Measurements from ENCODE around the gene GTPBP1.

The GTPBP1 gene

DNA sequence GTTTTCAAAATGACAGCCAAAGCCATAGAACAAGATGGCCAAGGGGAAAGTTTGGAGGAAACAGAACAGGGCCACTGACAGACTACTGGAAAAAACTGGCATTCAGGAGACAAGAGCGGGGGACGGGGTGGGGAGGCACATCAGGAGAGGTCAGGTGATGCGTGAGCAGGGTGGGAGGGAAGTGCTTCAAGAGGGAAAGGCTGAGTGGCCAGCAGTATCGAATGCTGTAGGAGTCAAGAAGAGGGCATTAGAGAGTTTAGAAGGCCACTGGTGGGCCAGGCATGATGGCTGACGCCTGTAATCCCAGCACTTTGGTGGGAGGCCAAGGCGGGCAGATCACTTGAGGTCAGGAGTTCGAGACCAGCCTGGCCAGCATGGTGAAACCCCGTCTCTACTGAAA is 8.2 kb downstream of the GTPBP1 start:
- TF ChIP-seq, protein P1, sequence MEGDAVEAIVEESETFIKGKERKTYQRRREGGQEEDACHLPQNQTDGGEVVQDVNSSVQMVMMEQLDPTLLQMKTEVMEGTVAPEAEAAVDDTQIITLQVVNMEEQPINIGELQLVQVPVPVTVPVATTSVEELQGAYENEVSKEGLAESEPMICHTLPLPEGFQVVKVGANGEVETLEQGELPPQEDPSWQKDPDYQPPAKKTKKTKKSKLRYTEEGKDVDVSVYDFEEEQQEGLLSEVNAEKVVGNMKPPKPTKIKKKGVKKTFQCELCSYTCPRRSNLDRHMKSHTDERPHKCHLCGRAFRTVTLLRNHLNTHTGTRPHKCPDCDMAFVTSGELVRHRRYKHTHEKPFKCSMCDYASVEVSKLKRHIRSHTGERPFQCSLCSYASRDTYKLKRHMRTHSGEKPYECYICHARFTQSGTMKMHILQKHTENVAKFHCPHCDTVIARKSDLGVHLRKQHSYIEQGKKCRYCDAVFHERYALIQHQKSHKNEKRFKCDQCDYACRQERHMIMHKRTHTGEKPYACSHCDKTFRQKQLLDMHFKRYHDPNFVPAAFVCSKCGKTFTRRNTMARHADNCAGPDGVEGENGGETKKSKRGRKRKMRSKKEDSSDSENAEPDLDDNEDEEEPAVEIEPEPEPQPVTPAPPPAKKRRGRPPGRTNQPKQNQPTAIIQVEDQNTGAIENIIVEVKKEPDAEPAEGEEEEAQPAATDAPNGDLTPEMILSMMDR (IDR thresholded peaks at IDR 0.05; ENCODE audit: insufficient read depth, low read length, poor library complexity, severe bottlenecking): no peak
- no peak for TF ChIP-seq EZH2phosphoT487 (conservative IDR thresholded peaks at IDR 0.05; ENCODE audit: low read length)
- no peaks in the 10 kb centered on the region for H3K36me3 ChIP-seq (ENCODE audit: low read length)
- H3K4me2 ChIP-seq (ENCODE audit: low read depth, low read length, poor library complexity, severe bottlenecking): no peak overlapping the region
- H3K27ac ChIP-seq (ENCODE audit: low read depth, low read length): no peak overlapping the region
- no peak overlapping the region for H3K9ac ChIP-seq (ENCODE audit: low read length)
- H3F3A ChIP-seq (ENCODE audit: insufficient read depth): no peaks in the 10 kb centered on the region
- H4K20me1 ChIP-seq (ENCODE audit: low read depth, low read length): peaks cover 9% of the 10 kb centered on the region; the same call in 1 of the 2 replicates
- H3K9me3 ChIP-seq (ENCODE audit: insufficient read depth, low read length): no peaks in the 10 kb centered on the region
- H3K79me2 ChIP-seq (ENCODE audit: insufficient read depth, low read length): peaks cover 73% of the 10 kb centered on the region
- H3K4me3 ChIP-seq (ENCODE audit: insufficient read depth, low read length, poor library complexity, severe bottlenecking): no peak overlapping the region
- H3K9me2 ChIP-seq (replicated peaks; ENCODE audit: insufficient read depth, low read length): no peaks in the 10 kb centered on the region
- no peak overlapping the region for H2AFZ ChIP-seq (ENCODE audit: low read depth, low read length, severe bottlenecking)
- no peaks in the 10 kb centered on the region for H3K27me3 ChIP-seq (ENCODE audit: low read length)

DNA sequence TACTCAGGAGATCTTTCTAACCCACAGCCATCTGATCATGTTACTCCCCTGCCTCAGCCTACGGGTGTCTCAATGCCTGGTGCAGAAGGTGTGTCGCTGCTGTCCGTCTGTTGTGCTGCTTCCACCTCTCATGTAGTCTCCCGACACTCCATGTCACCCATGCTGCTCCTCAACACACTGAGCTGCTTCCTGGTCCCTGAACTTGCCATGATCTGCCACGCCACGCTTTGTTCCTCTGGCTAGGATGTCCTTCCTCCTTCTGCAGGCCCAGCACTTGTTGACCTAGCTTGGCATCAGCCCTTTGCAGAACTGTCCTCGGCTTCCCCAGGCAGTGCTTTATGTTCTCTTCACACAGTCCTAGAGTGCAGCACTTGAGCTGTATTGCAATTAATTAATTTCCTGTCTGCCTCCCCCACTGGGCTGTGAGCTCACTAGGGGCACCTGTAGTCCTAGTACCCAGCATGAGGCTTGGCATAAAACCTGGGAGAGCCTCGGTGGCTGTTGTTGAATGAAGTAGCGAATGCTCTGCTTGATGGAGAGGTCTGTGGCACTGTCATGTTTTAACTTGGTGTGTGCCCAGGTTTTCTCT is 9.5 kb downstream of the GTPBP1 start:
- H3K36me3 ChIP-seq (ENCODE audit: low read length): no peaks in the 10 kb centered on the region
- peaks cover 9% of the 10 kb centered on the region; the same call in 1 of the 2 replicates for H4K20me1 ChIP-seq (ENCODE audit: low read depth, low read length)
- no peak overlapping the region for H3K4me3 ChIP-seq (ENCODE audit: insufficient read depth, low read length, poor library complexity, severe bottlenecking)
- no peaks in the 10 kb centered on the region for H3K27me3 ChIP-seq (ENCODE audit: low read length)
- peaks cover 60% of the 10 kb centered on the region for H3K79me2 ChIP-seq (ENCODE audit: insufficient read depth, low read length)
- H3K4me2 ChIP-seq (ENCODE audit: low read depth, low read length, poor library complexity, severe bottlenecking): no peak overlapping the region
- H2AFZ ChIP-seq (ENCODE audit: low read depth, low read length, severe bottlenecking): no peak overlapping the region
- H3K9me3 ChIP-seq (ENCODE audit: insufficient read depth, low read length): no peaks in the 10 kb centered on the region
- TF ChIP-seq EZH2phosphoT487 (conservative IDR thresholded peaks at IDR 0.05; ENCODE audit: low read length): no peak
- TF ChIP-seq, protein P1 (IDR thresholded peaks at IDR 0.05; ENCODE audit: insufficient read depth, low read length, poor library complexity, severe bottlenecking): no peak
- H3F3A ChIP-seq (ENCODE audit: insufficient read depth): no peaks in the 10 kb centered on the region
- no peak overlapping the region for H3K27ac ChIP-seq (ENCODE audit: low read depth, low read length)
- H3K9me2 ChIP-seq (replicated peaks; ENCODE audit: insufficient read depth, low read length): no peaks in the 10 kb centered on the region
- H3K9ac ChIP-seq (ENCODE audit: low read length): no peak overlapping the region

DNA sequence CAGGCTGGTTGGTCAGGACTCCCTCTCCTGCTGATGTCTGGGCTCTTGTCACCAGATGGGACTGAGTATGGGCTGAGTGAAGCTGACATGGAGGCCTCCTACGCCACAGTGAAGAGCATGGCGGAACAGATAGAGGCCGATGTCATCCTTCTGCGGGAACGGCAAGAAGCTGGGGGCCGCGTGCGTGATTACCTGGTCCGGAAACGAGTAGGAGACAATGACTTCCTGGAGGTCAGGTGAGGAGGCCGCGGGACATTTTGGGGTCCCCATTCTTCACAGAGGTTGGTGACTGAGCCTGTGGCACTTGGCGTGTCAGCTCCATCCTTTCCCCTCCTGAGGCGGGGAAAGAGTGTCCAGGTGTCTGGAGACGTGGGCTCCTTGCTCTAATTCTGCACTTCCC is 10.1 kb downstream of the GTPBP1 start:
- Histone ChIP-seq H3K4me2 (ENCODE audit: low read depth, low read length, poor library complexity, severe bottlenecking) (no peak overlapping the region), H3K79me2 (ENCODE audit: insufficient read depth, low read length) (peaks cover 54% of the 10 kb centered on the region), H3K9me3 (ENCODE audit: insufficient read depth, low read length) (no peaks in the 10 kb centered on the region), H3F3A (ENCODE audit: insufficient read depth) (no peaks in the 10 kb centered on the region), H3K4me3 (ENCODE audit: insufficient read depth, low read length, poor library complexity, severe bottlenecking) (no peak overlapping the region), H2AFZ (ENCODE audit: low read depth, low read length, severe bottlenecking) (no peak overlapping the region), H3K27ac (ENCODE audit: low read depth, low read length) (no peak overlapping the region), H3K9me2 (replicated peaks; ENCODE audit: insufficient read depth, low read length) (no peaks in the 10 kb centered on the region), H4K20me1 (ENCODE audit: low read depth, low read length) (peaks cover 9% of the 10 kb centered on the region; the same call in 1 of the 2 replicates), H3K36me3 (ENCODE audit: low read length) (no peaks in the 10 kb centered on the region), H3K27me3 (ENCODE audit: low read length) (no peaks in the 10 kb centered on the region), H3K9ac (ENCODE audit: low read length) (no peak overlapping the region)
- TF ChIP-seq, protein P1 (IDR thresholded peaks at IDR 0.05; ENCODE audit: insufficient read depth, low read length, poor library complexity, severe bottlenecking): no peak
- TF ChIP-seq EZH2phosphoT487 (conservative IDR thresholded peaks at IDR 0.05; ENCODE audit: low read length): no peak

Data from SU-DHL-6 (cell line).